IMR-90 (cell line): ENCODE measurements around the gene TMCC3. TPM values are rescaled to one million over a fixed set of nuclear protein-coding genes. Genes with fewer than 3 reads are reported as not detected.
"Not testable (repeated sequence)": the region's sequence is repeated elsewhere in the genome, so short reads cannot be mapped to it uniquely, and the experiment has no call there.

Experiments used
- ATAC-seq: fragments of 200-7000 bp; cut with Tn5 transposase; 2 replicates; pipeline ENCODE4 v1.9.1; 2020; ENCODE audit warnings: low read depth, mild to moderate bottlenecking, moderate library complexity
- BruUV-seq: library from RNA; stranded (reverse); fragments of 400-500 nt; replicated peaks from 2 replicates; lab custom pipeline; 2021; lab: Mats Ljungman, UMichigan
- CTCF ChIA-PET: fragments of 300-600 bp; formaldehyde crosslinking; extraction: SDS; loops from one replicate; lab custom pipeline; 2021; ENCODE audit warnings: antibody characterized with exemption; lab: Yijun Ruan, JAX
- POLR2A ChIA-PET: fragments of 300-600 bp; sonication (Branson Sonifier 250); formaldehyde crosslinking; loops from one replicate; lab custom pipeline; 2022; ENCODE audit warnings: antibody characterized with exemption; ENCODE audit not compliant: unreplicated experiment; lab: Charles Lee
- DNase-seq: peaks from one replicate; pipeline ENCODE4 v3.0.0; 2013
- H2AFZ ChIP-seq: replicated peaks from 2 replicates; pipeline ENCODE3; 2013; ENCODE audit warnings: low read length, mild to moderate bottlenecking; ENCODE audit not compliant: poor library complexity
- H2AK5ac ChIP-seq: 2 replicates; pipeline ENCODE4 v1.6.1; 2013; ENCODE audit warnings: low read depth, low read length, inconsistent platforms
- H2AK9ac ChIP-seq: replicated peaks from 2 replicates; pipeline ENCODE3; 2013; ENCODE audit warnings: mild to moderate bottlenecking, low read depth, low read length, moderate library complexity; ENCODE audit not compliant: poor library complexity
- H2BK120ac ChIP-seq: 2 replicates; pipeline ENCODE4 v1.6.1; 2013; ENCODE audit warnings: low read depth, low read length, inconsistent platforms
- H2BK15ac ChIP-seq: 3 replicates; pipeline ENCODE4 v1.6.1; 2013; ENCODE audit warnings: low read depth, low read length, inconsistent platforms
- H2BK20ac ChIP-seq: 2 replicates; pipeline ENCODE4 v1.6.1; 2013; ENCODE audit warnings: low read depth, mild to moderate bottlenecking, inconsistent platforms, low read length, moderate library complexity
- H2BK5ac ChIP-seq: 2 replicates; pipeline ENCODE4 v1.6.1; 2013; ENCODE audit warnings: mild to moderate bottlenecking, low read depth, low read length, inconsistent platforms; ENCODE audit not compliant: poor library complexity, severe bottlenecking
- H3K14ac ChIP-seq: replicated peaks from 2 replicates; pipeline ENCODE4 v1.6.1; 2013; ENCODE audit warnings: low read depth, low read length, inconsistent platforms
- H3K18ac ChIP-seq: 2 replicates; pipeline ENCODE4 v1.6.1; 2013; ENCODE audit warnings: low read depth, low read length, control low read depth
- H3K23ac ChIP-seq: 2 replicates; pipeline ENCODE4 v1.6.1; 2013; ENCODE audit warnings: low read depth, low read length, inconsistent platforms
- H3K27ac ChIP-seq: 2 replicates; pipeline ENCODE4 v1.5.1; 2013; ENCODE audit warnings: mild to moderate bottlenecking, control low read depth, low read length; ENCODE audit not compliant: insufficient read depth
- H3K27me3 ChIP-seq: 2 replicates; pipeline ENCODE4 v1.6.1; 2013; ENCODE audit warnings: low read length; ENCODE audit not compliant: control insufficient read depth, insufficient read depth
- H3K36me3 ChIP-seq: 2 replicates; pipeline ENCODE4 v1.6.1; 2013; ENCODE audit warnings: low read length, mixed read lengths; ENCODE audit not compliant: control insufficient read depth, insufficient read depth
- H3K4ac ChIP-seq: 2 replicates; pipeline ENCODE4 v1.6.1; 2013; ENCODE audit warnings: low read depth, low read length, inconsistent platforms
- H3K4me1 ChIP-seq: 2 replicates; pipeline ENCODE4 v1.6.1; 2013; ENCODE audit warnings: low read length, mixed read lengths; ENCODE audit not compliant: control insufficient read depth, insufficient read depth
- H3K4me2 ChIP-seq: 2 replicates; pipeline ENCODE4 v1.6.1; 2013; ENCODE audit warnings: low read depth, mild to moderate bottlenecking, control low read depth, low read length, moderate library complexity
- H3K4me3 ChIP-seq: 2 replicates; pipeline ENCODE4 v1.5.1; 2013; ENCODE audit warnings: low read depth, mild to moderate bottlenecking, control low read depth, low read length, moderate library complexity; ENCODE audit not compliant: insufficient read depth
- H3K56ac ChIP-seq: 2 replicates; pipeline ENCODE4 v1.6.1; 2013; ENCODE audit warnings: low read length, inconsistent platforms; ENCODE audit not compliant: insufficient read depth; ENCODE audit errors: extremely low read depth
- H3K79me1 ChIP-seq, 2 experiments: 2 replicates each; pipeline ENCODE4 v1.6.1; 2013; ENCODE audit warnings: low read length in 2 of 2, inconsistent platforms in 1 of 2, low read depth in 1 of 2
- H3K9ac ChIP-seq: 2 replicates; pipeline ENCODE4 v1.6.1; 2013; ENCODE audit warnings: low read depth, low read length, control low read depth
- H3K9me1 ChIP-seq: 2 replicates; pipeline ENCODE4 v1.6.1; 2013; ENCODE audit warnings: low read length, inconsistent platforms; ENCODE audit not compliant: insufficient read depth
- H3K9me3 ChIP-seq: 2 replicates; pipeline ENCODE4 v1.6.1; 2013; ENCODE audit warnings: low read length; ENCODE audit not compliant: control insufficient read depth, insufficient read depth
- H4K20me1 ChIP-seq: 2 replicates; pipeline ENCODE4 v1.6.1; 2013; ENCODE audit warnings: low read length, inconsistent platforms; ENCODE audit not compliant: insufficient read depth
- H4K5ac ChIP-seq: 2 replicates; pipeline ENCODE4 v1.6.1; 2013; ENCODE audit warnings: mild to moderate bottlenecking, low read depth, low read length, control low read depth
- H4K8ac ChIP-seq, 2 experiments: 2 replicates each; pipeline ENCODE4 v1.6.1; 2013; ENCODE audit warnings: low read depth in 2 of 2, low read length in 2 of 2, control low read depth in 1 of 2, inconsistent platforms in 1 of 2
- H4K91ac ChIP-seq: 2 replicates; pipeline ENCODE4 v1.6.1; 2013; ENCODE audit warnings: low read depth, low read length, inconsistent platforms; ENCODE audit not compliant: insufficient read depth
- MAFK ChIP-seq: IDR thresholded peaks from 2 replicates; pipeline ENCODE4 v1.6.1; 2012; ENCODE audit warnings: low read depth, low read length, improper control_type of control experiment
- WGBS, 2 experiments: methylation state at CpG; one replicate each; pipeline versions ENCODE4 v1.1.5 to v1.1.7; 2013; ENCODE audit warnings: missing lambda C conversion rate in 2 of 2; ENCODE audit not compliant: insufficient read length in 1 of 2; ENCODE audit errors: extremely low coverage in 2 of 2; 5-methylcytosine and 5-hydroxymethylcytosine counted together
- dilution Hi-C: fragments of 300-500 bp; cut with HindIII; formaldehyde crosslinking; loops from one replicate; pipeline ENCODE4 v1.14.3; 2018; ENCODE audit warnings: low sequenced_read_pairs; ENCODE audit not compliant: unreplicated experiment
- in situ Hi-C: fragments of 300-500 bp; cut with MboI; formaldehyde crosslinking; loops from 3 replicates; pipeline ENCODE4 v1.14.3; 2019; ENCODE audit warnings: low sequenced_read_pairs, inconsistent platforms, mixed read lengths
- intact Hi-C: fragments of 100-400 bp; cut with micrococcal nuclease; formaldehyde crosslinking; loops from 2 replicates; pipeline ENCODE4 v1.10.0; 2022
- polyA plus RNA-seq, 3 experiments: library from polyadenylated mRNA; depleted of rRNA; stranded (reverse); fragments of >200 nt; gene quantifications; 2 replicates each; pipeline ENCODE4 v1.2.3, GENCODE V29; 2012; ENCODE audit warnings: low replicate concordance in 1 of 3
- total RNA-seq: library from RNA; depleted of rRNA; stranded (reverse); fragments of >200 nt; gene quantifications from 2 replicates; pipeline ENCODE4 v1.2.3, GENCODE V29; 2012

TMCC3 gene
- total and polyA plus RNA-seq, 2 of the 4 experiments (the other 2 are of a cell fraction), result 0.14 to 0.36 TPM

GRCh38 chr12:94548833-94549232, 101.5 kb downstream of the TMCC3 start:
- H2AFZ ChIP-seq, ATAC-seq, H3K9ac ChIP-seq, H3K36me3 ChIP-seq, H2BK120ac ChIP-seq, H3K18ac ChIP-seq, H2AK9ac ChIP-seq, H4K5ac ChIP-seq, H4K91ac ChIP-seq, H4K8ac ChIP-seq, H3K4me2 ChIP-seq, H3K27ac ChIP-seq, H3K27me3 ChIP-seq, H3K14ac ChIP-seq, BruUV-seq, H3K9me3 ChIP-seq, H3K9me1 ChIP-seq, H3K4me1 ChIP-seq, H3K56ac ChIP-seq, CTCF ChIA-PET, DNase-seq, H2AK5ac ChIP-seq, H3K4ac ChIP-seq, H3K4me3 ChIP-seq, POLR2A ChIA-PET, H2BK5ac ChIP-seq, H2BK15ac ChIP-seq, H2BK20ac ChIP-seq, intact Hi-C loops, H3K79me1 ChIP-seq, H3K23ac ChIP-seq, H4K20me1 ChIP-seq: not testable (repeated sequence)
- TF ChIP-seq MAFK, result peak; percentile 10; the same call in 1 of the 2 replicates
- 72% methylated on average over 3 of the region's 5 CpGs; no CpG with 5 or more reads in 1 of the 2 experiments for WGBS, 2 experiments
- dilution Hi-C loops (loop anchor here (25.0 kb wide), 1 partner anchor 412 kb away; the partner anchor contains the start of gene PLXNC1), in situ Hi-C loops (loop anchor here (10.0 kb wide), 1 partner anchor 786 kb away; no protein-coding TSS in a partner anchor)
